Activated CD4-positive, CD25-positive, alpha-beta regulatory T cell treated with anti-CD3 and anti-CD28 coated beads, Interleukin-2, amount 50 U/mL, for 72 hours (primary cell): ENCODE data around the gene MSX2.

ENCODE experiments used
- DNase-seq: peaks from one replicate; pipeline ENCODE4 v3.0.0; 2021

The MSX2 gene

DNA sequence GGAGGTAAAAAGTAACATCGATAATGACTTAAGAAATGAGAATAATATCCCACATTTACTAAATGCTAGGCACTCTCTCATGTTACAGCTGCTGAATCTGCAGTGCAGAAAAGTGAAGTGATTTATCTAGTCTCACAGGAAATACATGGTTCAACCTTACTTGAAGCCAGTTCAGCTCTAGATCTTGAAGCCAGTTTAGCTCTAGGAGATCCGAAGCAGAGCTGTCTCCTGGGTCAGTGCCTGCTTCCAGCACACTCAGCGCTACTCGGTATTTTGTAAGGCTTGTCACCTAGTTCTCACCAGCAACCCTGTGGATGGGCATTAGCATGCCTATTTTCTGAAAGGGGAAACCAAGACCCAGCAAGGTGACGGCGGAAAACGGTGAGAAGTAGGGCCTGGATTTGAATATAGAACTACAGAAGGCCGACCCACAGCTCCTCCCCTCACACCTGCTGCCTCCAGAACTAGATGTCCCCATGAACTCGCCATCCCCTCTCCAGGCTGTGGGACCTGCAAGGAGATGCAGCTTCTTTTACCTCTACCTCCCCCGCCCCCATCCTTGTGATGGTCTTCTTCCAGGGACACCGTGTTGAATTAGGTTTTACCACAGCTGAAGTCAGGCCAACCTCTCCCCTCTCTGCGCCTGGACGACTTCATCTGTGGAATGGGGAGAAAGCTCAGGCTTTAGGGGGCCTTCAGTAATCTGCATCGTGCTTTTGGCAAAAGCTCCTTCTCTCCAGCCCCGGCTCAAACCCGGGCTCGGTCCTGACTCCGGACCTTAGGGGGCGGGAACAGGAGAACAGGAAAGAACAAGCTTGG is 4.4 kb upstream of the MSX2 start:
- DNase-seq: no peak

DNA sequence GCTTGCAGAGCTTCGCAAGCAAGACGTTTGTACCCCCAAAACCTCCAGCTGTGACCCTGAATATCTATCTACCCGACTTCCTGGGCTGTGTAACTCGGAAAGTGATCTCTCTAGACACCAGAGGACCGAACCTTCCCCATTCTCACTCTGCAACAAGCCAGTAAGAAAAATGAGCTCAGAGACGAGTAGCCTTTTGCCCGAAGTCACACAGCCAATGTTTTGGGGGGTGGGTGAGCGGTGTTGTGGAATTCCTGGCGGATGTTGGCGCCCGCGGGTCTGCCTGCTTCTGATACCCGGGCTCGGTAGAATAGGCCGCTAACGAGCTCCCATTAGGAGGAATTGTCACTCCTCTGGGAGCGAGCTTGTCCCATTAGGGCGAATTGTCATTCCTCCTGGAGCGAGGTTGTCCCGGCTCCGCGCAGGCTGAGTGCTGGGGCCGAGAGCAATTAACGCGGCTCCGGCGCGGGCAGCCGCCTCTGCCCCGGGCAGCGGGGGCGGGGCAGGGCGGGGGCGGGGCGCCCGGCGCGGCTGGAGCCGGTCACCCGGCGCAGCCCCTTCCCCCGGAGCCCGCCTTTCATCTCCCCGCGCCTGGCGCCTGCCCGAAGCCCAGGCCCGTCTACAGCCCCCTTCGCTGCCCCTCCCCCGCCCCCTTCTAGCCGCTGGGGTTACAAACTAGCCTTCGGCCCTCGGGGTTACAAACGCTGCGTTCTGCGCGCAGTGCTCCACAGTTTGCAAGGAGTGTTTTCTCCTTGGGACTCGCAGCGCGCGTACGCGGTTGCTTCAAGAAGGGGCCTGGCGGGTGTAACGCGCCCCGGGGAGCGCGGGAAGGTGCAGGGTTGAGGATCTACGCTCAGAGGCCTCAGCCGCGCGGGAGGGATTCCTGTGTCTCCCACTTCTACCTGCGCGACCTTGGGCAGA is 3.5 kb upstream of the MSX2 start:
- no peak for DNase-seq

DNA sequence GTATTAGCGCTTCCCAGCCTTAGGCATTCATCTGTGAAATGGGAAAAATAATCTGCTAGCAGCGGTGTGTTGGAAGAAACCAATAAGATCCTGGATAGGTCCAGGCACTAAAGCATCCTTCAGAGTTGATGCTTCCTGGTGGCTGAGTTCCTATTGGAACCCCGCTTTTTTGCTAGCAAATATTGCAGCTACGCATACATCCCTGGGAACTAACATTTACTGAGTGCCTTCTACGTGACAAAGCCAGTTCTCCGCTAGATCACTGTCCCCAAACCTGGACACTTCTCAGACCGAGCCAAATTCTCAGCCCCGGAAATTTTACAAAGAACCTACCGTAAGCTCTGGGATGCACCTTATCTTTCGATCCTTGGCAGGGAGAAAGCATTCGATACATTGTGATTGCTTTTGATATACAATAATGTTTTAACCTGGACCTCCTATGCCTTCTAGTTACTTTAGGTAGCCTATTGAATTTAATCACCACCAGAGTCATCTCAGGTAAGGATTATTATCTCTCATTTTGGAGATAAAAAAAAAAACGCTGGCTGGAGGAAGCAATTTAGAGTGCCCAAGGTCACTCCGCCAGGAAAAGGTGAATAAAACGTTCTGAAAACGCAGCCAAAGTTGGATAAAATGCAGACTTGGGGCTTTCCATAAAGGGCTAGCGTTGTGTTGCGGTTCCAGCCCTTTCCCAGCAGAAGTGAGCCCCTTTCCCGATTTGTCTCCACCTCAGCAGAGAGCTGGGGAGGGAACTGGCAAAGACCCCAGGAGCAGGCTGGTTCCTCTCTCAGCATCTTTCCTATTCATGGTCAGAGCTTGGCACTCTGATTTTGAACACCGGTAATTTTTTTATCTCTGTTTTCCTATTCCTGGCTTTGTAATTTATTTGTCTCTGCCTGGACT is 2.6 kb upstream of the MSX2 start:
- no peak for DNase-seq

DNA sequence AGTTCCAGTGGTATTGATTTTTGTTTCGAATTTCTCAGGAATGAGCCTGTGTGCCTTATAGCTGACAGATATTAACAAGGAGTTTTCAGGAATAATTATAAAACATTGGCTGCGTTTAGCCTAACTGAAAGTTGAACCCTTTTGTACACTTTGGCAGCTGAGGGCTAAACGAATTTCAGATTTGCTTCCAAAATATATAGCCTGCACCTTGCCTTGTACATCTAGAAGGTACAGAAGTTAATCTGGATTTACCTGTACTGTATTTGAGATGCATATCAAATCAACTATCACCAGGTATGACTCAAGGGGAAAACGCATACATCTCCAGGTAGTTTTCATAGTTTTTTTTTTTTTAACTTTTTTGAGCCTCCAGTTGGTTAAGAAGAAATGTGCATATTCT is 1.9 kb upstream of the MSX2 start:
- no peak for DNase-seq

DNA sequence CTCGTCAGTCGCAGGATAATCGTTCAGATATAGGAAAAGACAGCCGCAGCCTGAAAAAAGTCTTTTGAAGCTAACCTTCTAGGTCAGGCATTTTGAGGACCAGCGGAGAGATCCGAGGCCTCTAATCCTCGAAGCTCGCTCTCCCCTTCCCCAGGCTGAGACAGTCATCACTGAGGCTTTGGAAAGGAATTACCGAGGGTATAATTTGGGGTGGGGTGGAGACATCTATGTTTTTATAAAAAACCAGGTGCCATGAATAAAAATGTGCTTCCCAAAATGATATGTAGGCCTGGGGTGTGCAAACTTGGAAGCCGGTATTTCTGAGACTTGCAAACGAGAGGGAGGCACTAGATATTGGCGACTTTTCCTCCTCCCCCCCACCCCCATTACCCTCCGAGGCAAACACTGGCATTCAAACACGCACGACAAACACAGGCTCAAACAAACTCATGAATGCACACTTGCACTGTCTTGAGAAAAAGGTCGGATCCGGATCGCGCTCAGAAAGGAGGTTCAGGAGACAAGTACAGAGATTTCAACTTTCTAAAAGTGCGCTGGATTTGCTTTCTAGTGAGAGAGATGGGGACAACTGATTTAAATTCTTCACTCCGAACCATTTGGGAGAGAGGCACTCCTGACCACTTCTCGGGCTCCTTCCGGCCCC is 935 bp upstream of the MSX2 start:
- no peak for DNase-seq

DNA sequence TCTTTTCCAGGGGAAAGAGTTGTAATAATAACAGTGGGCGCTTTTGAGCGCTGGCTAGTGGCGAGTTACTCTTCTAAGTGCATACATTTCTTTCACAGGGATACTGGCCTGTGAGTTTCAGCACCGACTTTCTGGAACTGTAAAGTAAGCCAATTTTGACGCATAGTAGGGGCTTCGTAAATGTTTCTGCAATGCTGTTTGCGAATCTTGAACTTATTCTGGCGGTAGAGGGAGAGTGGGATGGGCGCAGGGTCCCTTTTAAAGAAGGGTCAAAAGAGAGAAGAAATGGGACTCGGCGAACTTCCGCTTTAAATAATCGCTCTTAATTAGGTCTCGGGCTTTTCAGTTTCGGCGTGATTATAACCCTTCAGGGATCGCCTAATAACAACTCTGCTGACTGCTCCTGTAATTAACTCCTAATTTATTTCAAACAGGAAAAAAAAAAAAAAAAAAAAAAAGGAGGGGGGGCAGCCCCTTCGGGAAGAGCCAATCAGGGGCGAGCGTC is 351 bp upstream of the MSX2 start:
- DNase-seq: no peak

DNA sequence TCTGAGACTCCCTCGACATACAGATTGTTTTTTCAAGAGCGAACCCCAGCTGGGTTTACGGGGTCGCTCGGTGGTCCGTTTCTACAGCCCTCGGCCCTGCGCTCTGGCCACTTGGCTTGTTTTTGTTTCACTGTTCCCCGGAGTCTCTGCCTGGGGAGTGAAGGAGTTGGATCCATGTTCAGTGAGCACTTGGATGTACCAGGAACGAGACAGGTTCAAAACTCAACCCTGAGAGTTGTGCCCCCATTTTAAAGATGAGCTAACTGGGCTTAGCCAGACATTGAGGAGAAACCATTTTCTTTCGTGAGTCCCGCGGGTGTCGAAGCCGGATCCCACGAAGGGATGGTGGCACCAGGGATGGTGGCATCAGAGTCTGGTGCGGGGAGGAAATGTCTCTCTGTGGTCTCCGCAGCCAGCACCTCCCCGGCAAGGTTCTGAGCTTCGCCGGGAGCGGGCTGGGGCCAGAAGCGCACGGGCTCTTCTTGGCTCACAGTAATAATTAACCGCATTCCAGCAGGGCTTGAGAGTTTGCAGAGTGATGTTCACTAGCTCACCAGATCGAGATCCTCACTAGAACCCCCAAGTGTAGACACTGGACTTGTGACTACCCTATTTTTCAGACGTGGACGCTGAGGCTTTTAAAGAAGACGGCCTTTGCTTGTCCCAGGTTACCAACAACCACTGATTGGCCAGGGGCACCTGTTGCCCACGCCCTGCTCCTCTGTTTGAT is 1.0 kb downstream of the MSX2 start:
- no peak for DNase-seq

DNA sequence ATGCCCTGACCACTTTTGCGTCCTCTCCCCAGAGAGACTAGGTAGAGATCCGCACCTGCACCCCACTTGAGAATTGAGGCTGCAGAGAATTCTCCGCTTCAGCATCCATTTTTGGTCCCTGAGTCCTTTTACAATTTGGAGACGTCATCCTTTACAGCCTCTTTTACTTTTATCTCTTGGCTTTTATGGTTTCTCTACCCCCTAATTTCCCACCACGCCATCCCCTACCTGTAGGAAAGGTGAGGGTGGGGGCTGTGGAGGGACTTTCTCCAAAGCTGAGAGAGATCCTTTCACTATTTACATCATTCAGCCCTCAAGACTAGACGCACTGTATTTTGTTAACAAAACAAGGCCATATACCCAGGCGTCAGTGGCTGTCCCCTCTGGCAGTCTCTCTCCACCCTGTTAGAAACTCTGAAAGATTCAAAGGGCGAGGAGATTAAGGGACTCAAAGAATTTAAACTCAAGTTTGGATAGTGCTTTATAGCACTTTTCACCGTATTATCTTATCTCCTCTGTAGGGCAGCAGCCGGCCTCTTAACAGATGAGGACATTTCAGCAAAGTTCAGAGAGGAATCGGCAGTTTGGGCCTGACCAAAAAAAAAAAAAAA is 1.7 kb downstream of the MSX2 start:
- DNase-seq: no peak

DNA sequence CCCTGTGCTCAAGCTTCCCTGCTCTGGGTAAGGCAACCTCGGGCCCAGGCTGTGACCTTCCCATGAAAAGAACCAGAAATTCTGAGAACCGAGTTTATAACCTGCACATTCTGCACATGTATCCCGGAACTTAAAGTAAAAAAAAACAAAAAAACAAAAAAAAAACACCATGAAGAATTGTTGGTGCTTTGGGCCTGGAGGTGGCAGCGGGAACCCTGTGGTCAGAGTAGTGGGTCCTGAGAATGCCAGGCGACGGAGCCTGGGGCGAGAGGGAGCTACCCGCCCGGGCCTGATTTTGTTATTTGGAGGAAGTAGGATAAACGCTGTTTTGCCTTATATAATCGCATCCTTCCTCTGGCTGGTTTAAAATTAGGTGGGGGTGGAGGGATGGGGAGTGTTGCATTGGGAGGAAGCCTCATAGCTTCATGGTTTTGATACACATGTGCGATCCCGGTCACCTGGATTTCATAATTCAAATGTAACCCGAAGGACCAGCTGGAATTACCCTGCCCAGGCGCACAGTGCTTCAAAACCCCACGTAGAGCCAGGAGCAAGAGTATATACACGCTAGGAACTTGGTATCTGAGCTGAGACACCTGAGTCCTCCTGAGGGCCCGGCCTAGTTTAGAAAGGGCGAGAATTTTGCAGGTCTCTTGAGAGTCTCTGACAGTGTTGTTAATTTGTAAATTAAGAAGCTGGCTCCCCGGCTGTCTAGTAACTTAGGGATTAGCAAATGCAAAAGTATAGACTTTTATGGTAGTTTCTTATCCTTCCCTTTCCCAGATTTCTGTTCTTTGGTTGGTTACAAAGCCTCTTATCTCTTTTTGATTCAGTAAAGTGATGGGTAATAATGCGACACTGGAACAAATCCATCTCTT is 2.8 kb downstream of the MSX2 start:
- no peak for DNase-seq

DNA sequence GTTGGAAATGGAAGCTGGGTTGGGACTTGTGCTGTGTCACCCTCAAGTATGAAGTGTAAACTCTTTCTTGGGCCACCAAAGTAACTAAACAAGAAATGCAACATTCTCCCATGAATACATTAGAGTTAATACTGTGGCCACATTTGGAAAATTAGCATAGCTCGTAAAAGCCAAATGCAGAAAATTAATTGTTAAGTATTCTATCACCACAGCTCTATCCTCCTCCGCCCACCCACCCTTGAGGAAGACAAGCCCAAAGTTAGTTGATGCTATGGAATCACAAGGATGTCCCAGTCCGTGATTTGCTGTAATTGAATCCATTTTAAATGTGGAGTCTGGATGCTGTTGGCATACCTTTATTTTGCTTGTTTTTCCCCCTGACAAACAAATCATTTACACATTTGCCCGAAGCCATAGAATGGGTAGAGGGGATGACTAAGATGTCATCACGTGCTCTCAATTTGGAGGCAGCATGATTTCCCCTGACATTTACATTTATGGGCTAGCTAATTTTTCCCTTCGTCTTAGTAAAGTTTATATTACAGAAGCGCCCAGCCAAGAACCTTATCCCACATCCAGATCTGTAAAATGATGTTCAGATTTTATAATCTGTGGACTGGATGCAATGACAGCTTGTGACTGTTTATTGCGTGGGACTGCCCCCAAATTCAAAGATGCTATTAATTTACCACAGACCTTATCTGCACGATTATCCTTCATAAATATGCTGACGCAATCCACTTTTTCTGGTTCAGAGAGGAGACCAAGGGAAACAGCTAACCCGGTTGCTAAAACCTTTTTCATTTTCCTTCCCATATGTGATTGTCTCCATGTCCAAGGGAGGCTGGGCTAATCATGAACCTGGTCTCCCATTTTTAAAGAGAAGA is 3.7 kb downstream of the MSX2 start:
- DNase-seq: no peak

DNA sequence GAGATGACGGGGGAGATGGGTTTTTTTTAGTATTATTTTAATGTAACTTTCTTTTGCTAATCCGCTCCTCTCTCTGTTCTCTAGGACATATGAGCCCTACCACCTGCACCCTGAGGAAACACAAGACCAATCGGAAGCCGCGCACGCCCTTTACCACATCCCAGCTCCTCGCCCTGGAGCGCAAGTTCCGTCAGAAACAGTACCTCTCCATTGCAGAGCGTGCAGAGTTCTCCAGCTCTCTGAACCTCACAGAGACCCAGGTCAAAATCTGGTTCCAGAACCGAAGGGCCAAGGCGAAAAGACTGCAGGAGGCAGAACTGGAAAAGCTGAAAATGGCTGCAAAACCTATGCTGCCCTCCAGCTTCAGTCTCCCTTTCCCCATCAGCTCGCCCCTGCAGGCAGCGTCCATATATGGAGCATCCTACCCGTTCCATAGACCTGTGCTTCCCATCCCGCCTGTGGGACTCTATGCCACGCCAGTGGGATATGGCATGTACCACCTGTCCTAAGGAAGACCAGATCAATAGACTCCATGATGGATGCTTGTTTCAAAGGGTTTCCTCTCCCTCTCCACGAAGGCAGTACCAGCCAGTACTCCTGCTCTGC is 4.8 kb downstream of the MSX2 start:
- DNase-seq: no peak

DNA sequence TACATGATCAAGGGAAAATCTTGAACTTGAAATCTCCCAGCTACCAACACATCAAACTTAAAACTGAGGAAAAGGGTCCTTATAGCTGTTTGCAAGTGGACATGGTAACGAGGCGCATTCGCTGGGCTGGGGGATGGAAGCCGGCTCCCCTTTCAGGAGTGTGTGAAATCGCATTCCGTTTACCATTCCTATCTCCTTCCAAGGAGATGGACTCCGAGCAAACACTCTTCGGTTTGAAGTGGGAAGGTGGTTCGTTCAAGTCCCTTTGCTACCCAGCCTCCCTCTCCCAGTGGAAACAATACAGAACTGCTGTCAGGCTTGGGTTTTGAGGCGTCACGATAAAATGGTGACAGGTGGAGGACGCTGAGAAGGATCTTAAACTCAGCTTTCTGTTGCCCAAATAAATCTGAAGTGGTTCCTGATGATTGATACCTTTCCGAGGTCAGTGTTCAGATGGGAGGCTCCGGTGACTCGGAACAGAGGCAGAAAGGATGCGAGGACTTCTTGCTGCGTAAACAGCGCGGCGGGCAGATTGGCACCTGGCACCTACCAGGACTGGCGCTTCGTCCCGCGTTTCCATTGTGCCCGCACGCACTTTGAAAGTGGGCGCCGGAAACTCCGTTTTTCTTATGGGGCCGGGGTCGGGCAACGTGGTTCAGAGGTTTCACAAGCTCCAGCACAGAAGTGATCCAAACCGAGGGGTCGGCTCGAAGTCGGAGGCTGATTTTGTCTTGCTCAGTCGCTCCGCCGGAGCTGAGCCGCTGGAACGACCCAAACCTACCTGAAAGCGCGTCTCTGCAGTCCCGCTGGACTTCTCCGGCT is 7.0 kb downstream of the MSX2 start:
- no peak for DNase-seq

DNA sequence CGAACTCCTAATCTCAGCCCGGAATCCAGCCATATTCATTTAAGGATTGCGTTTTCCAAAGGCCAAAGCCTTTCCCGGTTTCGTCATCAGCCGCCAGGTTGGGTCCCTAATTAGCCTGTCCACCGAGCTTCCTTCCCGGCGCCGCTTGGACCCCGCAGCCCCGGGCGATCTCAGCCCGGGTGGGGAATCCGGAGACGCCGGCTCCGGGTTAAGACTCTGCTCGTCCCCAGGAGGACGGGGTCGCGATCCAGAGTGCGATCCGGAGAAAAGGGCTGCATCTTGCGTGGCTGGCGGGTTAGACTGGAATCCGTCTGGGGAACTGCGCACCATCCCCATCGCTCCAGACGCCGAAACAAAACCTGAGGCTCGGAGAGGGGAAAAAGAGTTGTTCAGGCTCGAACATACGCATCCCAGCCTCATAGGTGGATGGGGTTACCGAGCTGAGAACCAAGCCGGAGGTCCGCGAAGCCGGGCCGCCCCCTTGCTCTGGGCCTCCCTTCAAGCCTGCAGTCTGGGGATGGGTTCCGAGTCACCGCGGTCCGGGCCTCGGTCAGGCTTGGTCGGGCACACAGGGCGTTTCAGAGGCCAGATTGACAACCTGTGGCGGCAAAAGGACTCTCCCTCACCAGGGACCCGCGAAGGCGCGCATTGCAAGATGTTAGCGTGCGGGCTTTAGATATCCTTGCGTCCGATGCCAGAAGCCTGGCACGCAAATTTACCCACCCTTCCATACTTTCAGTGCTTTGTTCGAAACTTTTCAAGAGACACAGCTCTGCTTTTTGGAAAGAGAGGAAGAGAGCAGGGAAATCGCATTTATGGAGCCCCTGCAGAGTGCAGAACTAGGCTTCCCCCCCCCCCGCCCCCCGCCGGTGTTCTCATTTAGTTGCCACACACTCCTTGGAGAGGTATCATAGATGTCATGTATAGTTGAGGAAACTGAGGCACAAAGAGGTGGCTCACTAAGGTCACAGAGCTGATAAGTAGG is 7.9 kb downstream of the MSX2 start:
- no peak for DNase-seq

DNA sequence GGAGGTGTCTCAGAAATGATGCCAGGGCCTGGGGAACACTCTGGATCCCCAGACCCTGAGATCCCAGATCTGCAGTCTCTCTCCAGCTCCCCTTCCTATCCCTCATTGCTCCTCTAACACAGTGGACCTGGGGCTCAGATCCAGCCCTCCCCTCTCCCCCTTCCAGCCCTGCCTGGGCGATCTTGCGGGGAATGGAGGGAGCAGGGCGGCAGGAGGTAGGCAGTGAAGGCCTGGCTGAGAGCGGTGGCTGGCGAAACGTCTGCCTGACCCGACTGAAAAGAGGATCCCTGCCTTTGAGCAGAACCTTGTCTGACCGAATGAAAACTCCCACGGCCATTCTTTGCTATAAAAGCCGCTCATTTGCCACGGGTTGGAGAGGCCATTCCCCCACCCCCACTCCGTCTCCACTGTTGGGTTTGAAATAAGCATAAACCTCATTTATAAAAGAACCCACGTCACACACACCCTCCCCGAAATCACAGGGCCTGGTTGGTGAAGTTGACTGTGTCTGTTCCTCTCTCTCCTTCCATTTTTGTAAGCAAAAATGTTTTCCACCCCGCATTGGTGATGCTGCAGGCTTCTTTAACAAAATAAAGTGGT is 8.8 kb downstream of the MSX2 start:
- DNase-seq: no peak

DNA sequence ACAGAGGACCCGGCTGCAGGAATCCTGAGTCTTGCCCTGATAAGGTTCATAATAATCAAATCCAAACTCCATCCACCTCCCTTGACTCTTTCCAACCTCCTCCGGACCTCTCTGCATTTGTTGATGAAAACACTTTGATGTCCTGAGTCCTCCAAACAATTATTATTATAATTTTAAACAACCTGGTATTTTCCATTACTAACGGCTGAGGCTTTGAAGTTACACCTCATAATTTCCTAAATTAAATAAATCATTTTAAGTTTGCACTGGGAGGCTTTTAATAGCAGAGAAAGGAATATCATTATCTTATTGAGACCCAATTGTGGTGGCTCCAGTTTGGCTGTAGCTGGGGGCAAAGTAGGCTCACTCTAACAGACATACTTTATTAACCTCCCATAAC is 9.5 kb downstream of the MSX2 start:
- DNase-seq: no peak
